NCI-H146 treated with DMSO at 0.1 percent for 48 hours (cell line): ENCODE results near the gene HS3ST6.
"Not testable (repeated sequence)": the region's sequence is repeated elsewhere in the genome, so short reads cannot be mapped to it uniquely, and the experiment has no call there.

Experiments
- DNase-seq: peaks from one replicate; lab custom pipeline; 2025; ENCODE audit not compliant: unreplicated experiment; lab: John Stamatoyannopoulos, UW

Gene HS3ST6

DNA sequence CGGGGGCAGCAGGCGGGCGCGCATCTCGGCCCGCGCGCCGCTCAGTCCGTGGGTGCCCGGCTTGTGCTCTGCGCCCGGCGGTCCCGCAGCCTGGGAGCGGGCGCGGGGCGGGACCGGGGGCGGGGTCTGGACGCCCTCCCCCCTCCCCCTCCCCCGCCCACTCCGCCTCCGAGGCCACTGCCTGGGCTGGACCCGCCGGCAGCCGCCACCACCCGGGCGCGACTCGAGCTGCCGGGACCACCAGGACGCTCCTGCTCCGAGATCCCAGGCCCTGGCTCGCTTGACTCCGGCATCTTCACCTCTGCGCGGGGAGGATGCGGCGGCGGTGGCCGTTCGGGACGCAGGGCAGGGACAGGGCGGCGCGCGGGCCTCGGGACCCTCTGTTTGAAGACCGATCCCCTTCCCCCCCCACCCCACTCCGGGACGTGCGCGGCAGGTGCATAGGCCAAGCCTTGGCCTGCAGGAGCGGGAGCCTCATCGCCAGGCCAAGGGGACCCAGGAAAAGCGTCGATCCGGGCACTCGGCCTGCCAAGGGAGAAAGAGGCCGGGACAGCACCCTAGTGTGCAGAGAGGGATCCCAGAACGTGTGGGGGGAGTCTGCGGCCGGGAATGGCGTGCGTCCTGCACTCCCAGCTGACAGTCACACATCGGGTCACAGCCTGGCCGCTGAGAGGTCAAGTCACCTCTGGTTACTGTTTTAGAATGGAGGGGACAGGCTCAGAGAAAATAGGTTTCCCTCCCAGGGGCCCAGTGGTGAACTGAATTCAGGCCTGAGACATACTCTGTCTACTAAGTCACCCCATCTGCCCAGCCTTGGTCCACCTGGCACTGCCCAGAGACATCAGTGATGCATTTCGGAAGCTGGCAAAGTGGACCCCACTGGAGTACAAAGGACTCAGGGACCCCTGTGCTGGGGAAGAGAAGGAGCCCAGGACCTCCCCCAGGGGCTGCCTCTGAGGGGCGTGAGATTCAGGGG, at the start of gene HS3ST6:
HS3ST6 (minus strand) TSS at position 65 of the 976 bp plus-strand sequence. CDS start 92 bp downstream, outside the sequence.
- DNase-seq, result no peak

DNA sequence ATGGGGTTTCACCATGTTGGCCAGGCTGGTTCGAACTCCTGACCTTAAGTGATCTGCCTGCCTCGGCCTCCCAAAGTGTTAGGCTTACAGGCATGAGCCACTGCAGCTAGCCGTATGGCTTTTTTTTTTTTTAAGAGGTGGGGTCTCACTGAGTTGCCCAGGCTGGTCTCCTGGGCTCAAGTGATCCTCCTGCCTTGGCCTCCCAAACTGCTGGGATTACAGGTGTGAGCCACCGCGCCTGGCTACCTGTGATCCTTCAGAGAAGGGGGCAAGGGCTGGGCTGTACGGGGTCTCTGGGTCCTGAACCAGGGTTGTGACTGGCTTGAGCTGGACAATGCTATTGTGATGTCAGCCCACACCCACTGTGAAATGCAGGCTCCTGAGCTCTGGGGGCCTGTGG, 48.2 kb upstream of the HS3ST6 start, which contains the start of gene RNF151:
RNF151 (plus strand) TSS at position 397 of the 400 bp plus-strand sequence. CDS start 26 bp downstream, outside the sequence.
- DNase-seq, result no peak

DNA sequence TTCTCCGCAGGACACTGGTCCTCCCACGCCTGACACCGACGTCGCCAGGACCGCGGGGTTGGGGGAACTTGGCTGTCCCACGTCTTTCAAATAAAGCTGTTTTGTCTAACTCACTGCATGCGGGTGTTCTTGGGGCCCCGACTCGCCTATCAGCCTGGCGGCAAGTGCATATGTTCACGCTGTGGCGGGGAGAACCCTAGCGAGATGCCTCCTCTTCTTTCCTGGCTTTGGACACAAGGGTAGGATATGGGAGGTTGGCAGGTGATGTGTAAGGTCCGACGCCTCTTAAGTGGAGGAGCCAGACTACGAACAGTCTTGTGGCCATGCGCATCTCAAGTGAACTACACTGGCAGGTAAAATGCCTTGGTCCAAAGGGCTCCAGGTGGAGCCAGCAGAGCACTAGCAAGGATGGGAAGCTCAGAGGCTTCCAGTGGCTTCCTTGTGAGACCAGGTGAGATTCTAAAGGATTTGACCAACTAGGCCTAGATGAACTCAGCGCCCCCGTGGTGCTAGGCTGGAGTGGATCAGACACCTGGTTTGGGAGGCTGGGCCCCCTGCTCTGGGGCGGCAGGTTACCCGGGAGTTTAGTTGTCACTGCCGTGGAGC, 47.3 kb upstream of the HS3ST6 start:
- no peak for DNase-seq

DNA sequence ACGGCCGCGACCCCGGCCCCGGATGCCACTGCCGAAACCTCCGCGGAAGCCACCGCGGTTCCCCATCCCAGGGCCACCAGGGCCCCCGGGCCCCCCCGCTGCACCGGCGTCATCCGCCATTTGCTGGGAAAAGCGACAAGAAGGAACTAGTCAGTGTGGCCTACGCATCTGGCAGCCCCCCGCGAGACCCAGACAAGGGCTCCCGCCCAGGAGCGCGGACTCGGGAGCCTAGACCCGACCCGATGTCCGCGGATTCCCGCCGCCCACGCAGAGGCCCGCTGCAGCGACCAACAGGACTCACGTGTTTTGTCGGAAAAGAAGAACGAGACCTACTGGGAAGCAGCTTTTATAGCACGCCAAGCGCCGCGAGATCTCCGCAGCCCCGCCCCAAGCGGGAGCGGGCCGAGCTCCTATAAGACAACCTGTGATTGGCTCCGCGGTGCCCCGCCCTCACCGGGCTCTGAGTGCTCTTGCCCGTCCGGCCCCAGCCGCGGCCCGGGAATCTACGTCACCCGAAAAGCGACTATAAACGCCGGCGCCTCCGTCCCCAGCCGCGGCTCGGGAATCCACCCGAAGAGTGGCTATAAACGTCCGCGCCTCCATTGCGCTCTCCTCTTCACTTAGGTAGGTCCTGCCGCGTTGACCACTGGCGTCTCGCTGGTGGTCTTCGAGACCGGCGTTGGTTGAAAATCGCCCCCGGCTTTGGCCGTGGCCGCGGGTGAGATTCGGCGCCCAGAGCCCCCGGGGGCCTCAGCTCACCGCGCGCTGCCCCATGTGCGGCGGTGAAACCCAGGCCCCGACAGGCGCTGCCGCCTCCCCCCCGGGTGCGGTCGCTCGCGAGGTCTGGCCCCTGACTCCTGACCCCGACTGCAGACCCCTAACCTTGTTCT, 46.5 kb upstream of the HS3ST6 start, which contains the start of gene RPS2:
RPS2 (minus strand) TSS at position 321 of the 890 bp plus-strand sequence; CDS start at position 120, 201 bp downstream.
- DNase-seq, result peak; percentile 98

DNA sequence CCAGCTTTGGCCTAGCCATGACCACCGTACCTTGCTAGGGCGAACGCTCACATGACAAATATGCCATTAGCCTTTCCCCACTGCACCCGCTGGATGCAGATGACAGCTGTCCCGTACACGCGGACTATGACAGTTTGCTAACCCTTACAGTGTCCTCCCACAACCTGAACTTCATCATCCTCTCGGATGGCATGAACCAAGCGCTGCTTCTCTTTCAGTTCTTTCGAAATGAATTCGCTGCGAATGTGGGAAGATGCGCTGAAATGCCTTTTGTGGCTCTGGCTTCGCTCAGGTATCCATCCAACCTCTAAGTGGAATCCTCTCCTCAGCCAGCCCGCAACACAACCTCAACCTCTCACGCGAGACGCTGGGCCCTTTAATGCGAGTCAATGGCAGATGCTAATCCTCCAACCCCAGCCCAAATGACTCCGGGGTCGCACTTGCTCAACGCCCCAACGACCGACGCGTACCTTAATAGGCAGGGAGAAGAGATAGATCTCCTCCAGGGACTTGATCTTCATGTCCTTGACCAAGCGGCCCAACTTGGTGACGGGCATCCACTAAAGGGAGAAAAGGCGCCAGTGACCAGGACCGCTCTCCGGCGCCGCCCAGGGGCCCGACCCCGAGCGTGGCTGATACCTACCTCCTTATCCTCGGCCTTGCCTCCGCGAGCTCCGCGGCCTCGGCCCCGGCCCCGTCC, 45.7 kb upstream of the HS3ST6 start:
- no peak for DNase-seq

DNA sequence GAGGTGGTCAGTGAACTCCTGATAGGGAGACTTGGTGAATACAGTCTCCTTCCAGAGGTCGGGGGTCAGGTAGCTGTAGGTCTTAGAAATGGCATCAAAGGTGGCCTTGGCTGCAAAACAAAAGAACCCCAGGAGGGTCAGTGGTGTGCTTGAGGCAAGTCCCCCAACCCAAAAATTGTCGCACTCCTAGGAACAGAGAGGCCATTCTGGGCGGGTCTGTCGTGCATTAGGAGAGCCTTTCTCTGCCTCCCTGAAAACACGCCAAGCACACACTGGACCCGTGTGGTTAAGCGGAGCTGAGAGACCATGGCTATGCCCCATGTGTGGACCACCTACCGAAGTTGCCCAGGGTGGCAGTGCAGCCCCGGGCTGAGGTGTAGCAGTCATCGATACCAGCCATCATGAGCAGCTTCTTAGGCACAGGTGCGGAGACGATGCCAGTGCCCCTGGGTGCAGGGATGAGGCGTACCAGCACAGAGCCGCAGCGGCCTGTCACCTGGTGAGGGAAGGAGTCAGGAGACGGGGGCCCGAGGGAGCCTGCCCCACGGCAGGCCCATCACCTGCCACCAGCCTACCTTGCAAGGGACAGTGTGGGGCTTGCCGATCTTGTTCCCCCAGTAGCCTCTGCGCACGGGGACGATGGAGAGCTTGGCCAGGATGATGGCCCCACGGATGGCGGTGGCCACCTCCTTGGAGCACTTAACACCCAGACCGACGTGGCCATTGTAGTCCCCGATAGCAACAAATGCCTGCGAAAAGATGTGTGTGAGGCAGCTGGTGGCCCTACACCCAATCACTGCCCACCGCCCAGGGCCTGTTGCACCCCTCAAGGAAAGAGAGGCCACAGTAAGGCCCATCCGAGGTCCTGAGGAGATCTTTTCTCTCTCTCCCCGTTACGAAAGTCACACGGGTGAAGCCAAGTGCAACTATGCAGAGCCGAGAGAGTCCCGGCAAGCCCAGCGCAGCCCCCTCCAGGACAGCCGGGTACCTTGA, 44.2 kb upstream of the HS3ST6 start:
- not testable (repeated sequence) for DNase-seq

DNA sequence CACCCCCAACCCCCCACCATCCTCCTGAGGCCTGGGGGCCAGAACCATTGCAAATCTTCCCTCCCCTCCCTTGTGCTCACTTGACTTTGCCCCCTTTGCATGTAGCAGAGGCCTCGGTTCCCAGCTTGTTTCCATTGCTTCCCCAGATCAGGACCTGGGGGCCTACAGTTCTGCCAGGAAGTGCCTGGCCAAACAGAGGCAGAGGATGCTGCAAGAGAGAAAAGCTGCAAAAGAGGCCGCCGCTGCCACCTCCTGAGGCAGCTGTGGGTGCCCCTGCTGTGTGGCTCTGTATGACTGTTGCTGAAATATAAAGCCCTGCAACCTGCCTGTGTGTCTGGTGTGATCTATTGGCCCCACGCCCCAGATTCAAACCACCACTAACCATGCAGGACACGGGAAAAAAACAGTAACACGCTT, 43.4 kb upstream of the HS3ST6 start:
- peak; percentile 6 for DNase-seq

DNA sequence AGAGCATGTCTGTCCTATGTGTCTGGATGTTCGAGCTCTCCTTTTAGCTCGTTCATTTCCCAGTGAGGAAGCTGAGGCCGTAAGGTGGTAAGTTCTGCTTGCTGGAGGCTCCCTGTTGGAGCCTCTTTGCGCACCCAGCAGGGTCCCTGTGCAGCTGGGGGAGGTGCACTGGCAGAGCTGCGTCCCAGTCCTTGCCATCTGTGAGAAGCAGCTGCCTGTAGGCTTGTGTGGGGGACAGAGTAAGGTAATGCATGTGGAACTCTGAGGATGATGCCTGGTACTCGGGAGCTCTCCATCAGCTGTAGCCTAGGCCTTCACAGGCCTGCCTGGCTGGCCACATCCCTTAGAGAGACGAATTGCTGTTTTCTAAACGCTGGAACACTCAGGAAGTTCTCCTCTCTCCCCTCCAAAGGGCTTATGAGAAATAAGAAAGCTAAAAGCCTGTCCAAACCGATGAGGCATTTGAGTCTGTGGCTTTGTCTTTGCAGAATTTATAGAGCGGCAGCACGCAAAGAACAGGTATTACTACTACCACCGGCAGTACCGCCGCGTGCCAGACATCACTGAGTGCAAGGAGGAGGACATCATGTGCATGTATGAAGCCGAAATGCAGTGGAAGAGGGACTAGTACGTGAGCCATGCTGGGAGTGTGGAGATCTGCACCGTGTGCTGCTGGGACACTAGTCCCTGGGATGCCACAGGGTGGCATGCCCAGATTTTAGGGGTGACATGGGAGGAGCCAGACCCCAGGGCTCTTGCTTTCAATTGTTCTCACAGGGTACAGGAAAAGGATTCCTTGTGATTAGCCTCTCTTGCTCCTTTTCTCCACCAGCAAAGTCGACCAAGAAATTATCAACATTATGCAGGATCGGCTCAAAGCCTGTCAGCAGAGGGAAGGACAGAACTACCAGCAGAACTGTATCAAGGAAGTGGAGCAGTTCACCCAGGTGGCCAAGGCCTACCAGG, 42.7 kb upstream of the HS3ST6 start:
- DNase-seq, result no peak

DNA sequence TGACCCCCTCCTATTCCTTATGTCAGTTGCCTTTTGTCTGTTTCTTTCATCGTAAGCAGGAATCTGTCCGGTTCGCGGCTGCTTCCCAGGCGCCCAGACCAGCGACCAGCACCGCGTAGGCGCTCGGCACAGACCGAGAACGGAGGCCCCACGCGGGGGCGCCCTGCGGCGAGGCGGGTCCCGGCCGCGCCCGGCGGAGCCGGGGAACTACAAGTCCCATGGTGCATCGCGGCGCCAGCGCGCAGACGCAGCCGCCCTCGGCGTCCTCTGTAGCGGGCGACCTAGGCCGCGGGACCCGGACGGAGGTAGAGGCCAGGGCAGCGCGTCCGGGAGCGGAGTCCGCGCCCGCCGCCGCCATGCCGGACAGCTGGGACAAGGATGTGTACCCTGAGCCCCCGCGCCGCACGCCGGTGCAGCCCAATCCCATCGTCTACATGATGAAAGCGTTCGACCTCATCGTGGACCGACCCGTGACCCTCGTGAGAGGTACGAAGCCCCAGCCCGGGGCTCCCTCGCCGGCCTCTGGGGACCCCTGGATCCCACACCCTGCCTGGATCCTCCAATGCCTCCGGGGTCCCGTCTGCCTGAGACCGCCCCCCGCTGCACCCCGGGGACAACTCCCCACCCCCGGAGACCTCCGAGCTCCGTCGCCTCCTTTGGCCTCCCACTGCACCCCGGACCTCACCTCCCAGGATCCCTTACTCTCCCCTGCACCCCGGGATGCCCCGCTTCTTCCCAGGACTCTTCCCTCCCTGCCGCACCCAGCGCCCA, 41.2 kb upstream of the HS3ST6 start, which contains the start of gene NDUFB10:
NDUFB10 (plus strand) TSS at position 270 of the 771 bp plus-strand sequence; CDS start at position 357, 87 bp downstream.
- DNase-seq, result peak; percentile 62

DNA sequence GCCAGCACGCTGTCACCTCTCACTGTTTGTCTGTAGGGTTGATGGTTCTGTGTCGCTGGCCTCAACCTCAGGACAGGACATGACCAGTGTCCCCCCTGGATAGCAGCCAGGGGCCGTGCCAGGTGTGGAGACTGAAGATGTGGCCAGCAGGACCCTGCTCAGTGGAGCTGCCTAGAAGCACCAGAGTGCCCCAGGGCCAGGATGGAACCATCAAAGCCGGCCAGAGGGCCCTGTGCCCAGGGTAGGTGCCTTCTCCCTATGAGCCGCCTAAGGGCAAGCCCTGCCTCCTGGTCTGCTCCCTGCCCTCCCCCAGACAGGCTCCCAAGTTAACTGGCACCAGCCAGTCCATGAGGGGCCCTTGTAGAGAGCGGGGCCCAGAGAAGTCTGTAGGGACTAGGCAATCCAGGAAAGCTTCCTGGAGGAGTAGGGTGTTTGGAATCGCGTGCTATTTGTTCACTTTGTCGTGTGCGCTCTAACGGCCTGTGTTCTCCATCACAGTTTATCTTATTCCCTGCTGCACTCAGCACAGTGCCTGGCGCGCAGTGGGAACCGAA, 40.6 kb upstream of the HS3ST6 start:
- no peak for DNase-seq

DNA sequence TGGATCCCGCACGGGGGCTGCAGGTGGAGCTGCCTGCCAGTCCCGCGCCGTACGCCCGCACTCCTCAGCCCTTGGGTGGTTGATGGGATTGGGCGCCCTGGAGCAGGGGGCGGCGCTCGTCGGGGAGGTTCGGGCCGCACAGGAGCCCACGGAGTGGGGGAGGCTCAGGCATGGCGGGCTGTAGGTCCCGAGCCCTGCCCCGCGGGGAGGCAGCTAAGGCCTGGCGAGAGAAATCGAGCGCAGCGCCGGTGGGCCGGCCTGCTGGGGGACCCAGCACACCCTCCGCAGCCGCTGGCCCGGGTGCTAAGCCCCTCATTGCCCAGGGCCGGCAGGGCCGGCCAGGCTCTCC, 39.9 kb upstream of the HS3ST6 start:
- not testable (repeated sequence) for DNase-seq

DNA sequence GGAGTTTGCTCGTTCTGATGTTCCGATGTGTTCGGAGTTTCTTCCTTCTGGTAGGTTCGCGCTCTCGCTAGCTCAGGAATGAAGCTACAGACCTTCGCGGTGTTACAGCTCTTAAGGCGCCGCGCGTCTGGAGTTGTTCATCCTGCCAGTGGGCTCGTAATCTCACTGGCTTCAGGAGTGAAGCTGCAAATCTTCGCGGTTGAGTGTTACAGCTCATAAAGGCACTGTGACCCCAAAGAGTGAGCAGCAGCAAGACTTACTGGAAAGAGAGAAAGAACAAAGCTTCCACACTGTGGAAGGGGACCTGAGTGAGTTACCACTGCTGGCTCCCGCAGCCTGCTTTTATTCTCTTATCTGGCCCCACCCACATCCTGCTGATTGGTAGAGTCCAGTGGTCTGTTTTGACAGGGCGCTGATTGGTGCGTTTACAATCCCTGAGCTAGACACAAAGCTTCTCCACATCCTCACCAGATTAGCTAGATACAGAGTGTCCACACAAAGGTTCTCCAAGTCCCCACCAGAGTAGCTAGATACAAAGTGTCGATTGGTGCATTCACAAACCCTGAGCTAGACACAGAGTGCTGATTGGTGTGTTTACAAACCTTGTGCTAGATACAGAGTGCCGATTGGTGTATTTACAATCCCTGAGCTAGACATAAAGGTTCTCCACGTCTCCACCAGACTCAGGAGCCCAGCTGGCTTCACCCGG, 39.4 kb upstream of the HS3ST6 start:
- DNase-seq, result not testable (repeated sequence)

DNA sequence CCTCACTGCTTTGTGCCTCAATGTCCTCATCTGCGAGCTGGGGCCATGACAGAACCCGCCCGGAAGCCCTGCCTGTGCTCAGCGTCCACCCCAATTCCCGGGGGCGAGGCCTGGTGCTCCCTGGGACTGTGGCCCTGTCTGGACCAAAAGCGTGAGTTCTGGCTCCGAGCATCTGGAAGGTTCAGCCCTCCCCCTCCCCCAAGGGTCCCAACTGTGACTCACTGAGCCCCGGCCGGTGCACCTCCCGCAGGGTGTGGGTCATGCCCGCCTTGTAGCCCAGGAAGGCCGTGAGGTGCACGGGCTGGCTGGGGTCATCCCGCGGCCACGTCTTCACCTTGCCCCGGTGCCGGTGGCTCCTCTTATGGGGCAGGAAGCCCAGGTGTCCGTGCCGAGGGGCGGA, 35.5 kb upstream of the HS3ST6 start:
- DNase-seq, result no peak

DNA sequence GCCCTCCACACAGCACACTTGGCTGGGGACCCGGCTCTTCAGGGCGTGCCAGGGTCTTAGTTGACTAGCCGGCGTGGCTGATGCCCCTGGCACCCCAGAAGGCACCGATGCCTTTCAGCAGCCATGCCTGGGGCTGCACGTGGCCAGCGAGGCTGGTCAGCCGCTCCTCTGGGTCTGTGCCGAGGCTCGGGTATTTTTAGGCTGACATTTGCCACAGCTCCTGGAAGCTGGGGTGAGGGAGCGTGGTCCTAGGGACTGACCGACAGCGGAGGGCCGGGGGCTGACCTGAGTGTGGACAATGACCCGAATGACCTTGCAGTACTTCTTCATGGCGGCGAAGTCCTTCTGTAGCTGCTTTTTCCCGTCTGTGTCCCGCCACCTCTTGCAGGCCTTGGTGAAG, 32.3 kb upstream of the HS3ST6 start:
- no peak for DNase-seq

DNA sequence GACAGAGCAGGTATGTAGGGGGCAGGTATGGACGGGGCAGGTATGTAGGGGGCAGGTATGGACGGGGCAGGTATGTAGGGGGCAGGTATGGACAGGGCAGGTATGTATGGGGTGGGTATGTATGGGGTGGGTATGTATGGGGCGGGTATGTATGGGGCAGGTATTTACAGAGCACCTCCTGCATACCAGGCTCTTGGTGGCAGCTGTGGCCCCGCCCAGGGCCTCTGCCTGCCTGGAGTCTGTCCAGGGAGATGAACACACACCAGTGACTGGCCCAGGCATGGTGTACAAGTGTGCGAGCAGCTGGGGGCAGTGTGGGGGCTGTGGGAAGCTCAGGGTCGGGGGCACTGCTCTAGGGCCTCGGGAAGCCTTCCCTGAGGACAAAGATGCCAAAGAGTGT, 31.8 kb upstream of the HS3ST6 start:
- no peak for DNase-seq

DNA sequence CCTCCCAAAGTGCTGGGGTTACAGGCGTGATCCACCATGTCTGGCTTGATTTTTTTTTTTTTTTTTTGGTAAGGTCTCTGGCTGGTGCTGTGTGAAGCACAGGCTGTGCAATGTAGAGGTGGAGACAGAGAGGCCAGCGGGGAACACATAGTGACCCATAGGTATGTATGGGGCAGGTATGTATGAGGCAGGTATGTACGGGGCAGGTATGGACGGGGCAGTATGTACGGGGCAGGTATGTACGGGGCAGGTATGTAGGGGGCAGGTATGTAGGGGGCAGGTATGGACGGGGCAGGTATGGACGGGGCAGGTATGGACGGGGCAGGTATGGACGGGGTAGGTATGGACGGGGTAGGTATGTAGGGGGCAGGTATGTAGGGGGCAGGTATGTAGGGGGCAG, 31.3 kb upstream of the HS3ST6 start:
- DNase-seq, result no peak
